GM12878 (cell line): Measurements from ENCODE around the gene PCCB. TPM values are rescaled to one million over a fixed set of nuclear protein-coding genes. Genes with fewer than 3 reads are reported as not detected.

Source experiments
- ATAC-seq: fragments of 200-7000 bp; cut with Tn5 transposase; 3 replicates; pipeline ENCODE4 v1.9.1; 2020; ENCODE audit warnings: mild to moderate bottlenecking, moderate library complexity
- BruUV-seq: library from RNA; stranded (reverse); fragments of 400-500 nt; replicated peaks from 2 replicates; lab custom pipeline; 2021; lab: Mats Ljungman, UMichigan
- CTCF ChIA-PET: fragments of 300-600 bp; sonication (Branson Sonifier 250); formaldehyde crosslinking; extraction: SDS; loops from one replicate; lab custom pipeline; 2021; ENCODE audit warnings: inconsistent platforms; lab: Yijun Ruan, JAX
- POLR2A ChIA-PET: fragments of 350-600 bp; formaldehyde crosslinking; extraction: SDS; loops from one replicate; lab custom pipeline; 2021; ENCODE audit warnings: inconsistent platforms; lab: Charles Lee
- RAD21 ChIA-PET: fragments of 300-600 bp; sonication (Branson Sonifier 250); formaldehyde crosslinking; loops from one replicate; lab custom pipeline; 2023; ENCODE audit warnings: antibody characterized with exemption; ENCODE audit not compliant: unreplicated experiment; lab: Charles Lee
- SMC1A ChIA-PET: fragments of 300-600 bp; sonication (Branson Sonifier 250); formaldehyde crosslinking; loops from one replicate; lab custom pipeline; 2023; ENCODE audit not compliant: unreplicated experiment, uncharacterized antibody; lab: Charles Lee
- DNase-seq: peaks from one replicate; pipeline ENCODE4 v3.0.0-alpha.2; 2011; ENCODE audit warnings: low read depth, low spot score
- FAIRE-seq: peaks from 3 replicates; lab custom pipeline; 2011; peaks lifted over from hg19 to GRCh38; lab: Jason Lieb, UNC
- H2AFZ ChIP-seq: 2 replicates; pipeline ENCODE4 v1.6.0; 2011; ENCODE audit warnings: low read depth, low read length, control low read depth; ENCODE audit not compliant: control insufficient read depth
- H3K27ac ChIP-seq: 2 replicates; pipeline ENCODE4 v1.5.1; 2011; ENCODE audit warnings: control low read depth; ENCODE audit not compliant: control insufficient read depth, insufficient read depth
- H3K27me3 ChIP-seq, 2 experiments: replicated peaks in 1 of 2; 2 replicates each; pipeline versions ENCODE4 v1.6.0 to v1.6.1; 2011; ENCODE audit warnings: low read length in 1 of 2; ENCODE audit not compliant: control insufficient read depth in 2 of 2, insufficient read depth in 2 of 2
- H3K36me3 ChIP-seq, 2 experiments: 2 replicates each; pipeline ENCODE4 v1.5.1; 2011; ENCODE audit warnings: low read length in 1 of 2; ENCODE audit not compliant: control insufficient read depth in 2 of 2, insufficient read depth in 2 of 2
- H3K4me1 ChIP-seq: 2 replicates; pipeline ENCODE4 v1.6.1; 2011; ENCODE audit warnings: mild to moderate bottlenecking, low read length, moderate library complexity, mixed read lengths; ENCODE audit not compliant: control insufficient read depth, insufficient read depth
- H3K4me2 ChIP-seq: 2 replicates; pipeline ENCODE4 v1.6.0; 2011; ENCODE audit warnings: control low read depth; ENCODE audit not compliant: control insufficient read depth, insufficient read depth
- H3K4me3 ChIP-seq: fragments of 200-600 bp; sonication (generic); 2 replicates; pipeline ENCODE4 v1.5.1; 2016
- H3K79me2 ChIP-seq: 2 replicates; pipeline ENCODE4 v1.6.0; 2011; ENCODE audit warnings: low read length; ENCODE audit not compliant: control insufficient read depth, insufficient read depth
- H3K9ac ChIP-seq: 2 replicates; pipeline ENCODE4 v1.8.0; 2011; ENCODE audit warnings: low read length, control low read depth, mixed read lengths; ENCODE audit not compliant: control insufficient read depth, insufficient read depth
- H3K9me3 ChIP-seq: replicated peaks from 3 replicates; pipeline ENCODE4 v1.5.1; 2011; ENCODE audit warnings: mild to moderate bottlenecking, low read length; ENCODE audit not compliant: control insufficient read depth, insufficient read depth
- H4K20me1 ChIP-seq: 2 replicates; pipeline ENCODE4 v1.6.0; 2011; ENCODE audit not compliant: control insufficient read depth, insufficient read depth
- EZH2 ChIP-seq: IDR thresholded peaks from 2 replicates; pipeline ENCODE4 v1.6.1; 2012; ENCODE audit warnings: low read depth, mild to moderate bottlenecking, control low read depth, inconsistent platforms, low read length, borderline replicate concordance; ENCODE audit not compliant: control insufficient read depth
- FOXK2 ChIP-seq: fragments of 450-650 bp; IDR thresholded peaks from 2 replicates; pipeline ENCODE4 v1.6.1; 2017; ENCODE audit warnings: mild to moderate bottlenecking, moderate library complexity
- MLLT1 ChIP-seq: fragments of 450-650 bp; IDR thresholded peaks from 2 replicates; pipeline ENCODE4 v1.6.1; 2016; ENCODE audit warnings: mild to moderate bottlenecking
- PML ChIP-seq: IDR thresholded peaks from 2 replicates; pipeline ENCODE4 v1.6.1; 2012; ENCODE audit warnings: low read length, inconsistent platforms
- RAD51 ChIP-seq: fragments of 450-650 bp; IDR thresholded peaks from 2 replicates; pipeline ENCODE4 v1.6.1; 2016; ENCODE audit warnings: moderate library complexity, mild to moderate bottlenecking, inconsistent platforms
- REST ChIP-seq: IDR thresholded peaks from 2 replicates; pipeline ENCODE4 v1.6.1; 2012; ENCODE audit warnings: mild to moderate bottlenecking, low read depth, low read length
- SP1 ChIP-seq: IDR thresholded peaks from one replicate; pipeline ENCODE4 v1.6.1; 2011; ENCODE audit warnings: low read depth, low read length
- SUZ12 ChIP-seq: fragments of 200-600 bp; sonication (generic); IDR thresholded peaks from one replicate; pipeline ENCODE4 v1.6.1; 2018; ENCODE audit warnings: antibody characterized with exemption, mild to moderate bottlenecking; ENCODE audit not compliant: unreplicated experiment
- TCF7 ChIP-seq: IDR thresholded peaks from 2 replicates; pipeline ENCODE4 v1.6.1; 2014; ENCODE audit warnings: antibody characterized with exemption, borderline replicate concordance
- YBX1 ChIP-seq: fragments of 450-650 bp; IDR thresholded peaks from 2 replicates; pipeline ENCODE4 v1.6.1; 2016; ENCODE audit warnings: antibody characterized with exemption
- ZBTB33 ChIP-seq: fragments of 450-650 bp; IDR thresholded peaks from 2 replicates; pipeline ENCODE4 v1.6.1; 2017; ENCODE audit warnings: mild to moderate bottlenecking
- ZNF622 ChIP-seq: fragments of 450-650 bp; IDR thresholded peaks from 2 replicates; pipeline ENCODE4 v1.6.1; 2017; ENCODE audit warnings: mild to moderate bottlenecking, inconsistent platforms
- WGBS: methylation state at CpG from one replicate; pipeline ENCODE4 v1.1.6; 2016; ENCODE audit warnings: low lambda C conversion rate; ENCODE audit not compliant: insufficient replicate concordance, insufficient coverage; ENCODE audit errors: missing lambda C conversion rate; 5-methylcytosine and 5-hydroxymethylcytosine counted together
- in situ Hi-C: fragments of 300-500 bp; cut with MboI; formaldehyde crosslinking; loops from 9 replicates; pipeline ENCODE4 v1.14.3; 2018; ENCODE audit warnings: mixed read lengths
- intact Hi-C: fragments of 100-400 bp; cut with micrococcal nuclease; formaldehyde crosslinking; loops from one replicate; pipeline ENCODE4 v1.14.2; 2022; ENCODE audit not compliant: unreplicated experiment
- polyA plus RNA-seq, 11 experiments: library from polyadenylated mRNA; depleted of rRNA in 4 of 11; unstranded in 6 of 11; stranded (reverse) in 5 of 11; fragments of >200 nt; fragmentation: Nextera tagmentation in 4 of 11; fragmentation: Illumina TruSeq in 1 of 11; extraction: Ambion mirVana in 4 of 11; extraction: Trizol in 1 of 11; gene quantifications; 1 replicate in 1 of 11; 2 replicates in 10 of 11; pipeline versions ENCODE4 v1.2.1 to v1.2.3, GENCODE V29; 2011 to 2016; ENCODE audit warnings: inconsistent platforms in 2 of 11, missing spikeins in 2 of 11, low read depth in 1 of 11
- total RNA-seq, 4 experiments: library from RNA; depleted of rRNA in 3 of 4; stranded (reverse); fragments of >200 nt in 3 of 4; fragmentation: Illumina TruSeq in 1 of 4; extraction: Trizol in 1 of 4; gene quantifications; 2 replicates each; pipeline versions ENCODE4 v1.2.1 to v1.2.3, GENCODE V29; 2013 to 2021
- TF ChIP-seq, protein P1 (sequence below): fragments of 450-650 bp; IDR thresholded peaks from 2 replicates; pipeline ENCODE4 v1.6.1; 2016; ENCODE audit warnings: mild to moderate bottlenecking, moderate library complexity, borderline replicate concordance

The PCCB gene
- total and polyA plus RNA-seq, 10 of the 15 experiments (the other 5 are each of a cell fraction or from before 2014, with no cell fraction given) = 67.2 to 133 (median 86.9) TPM

GRCh38 chr3:136294176-136294575, 44.0 kb downstream of the PCCB start:
- Histone ChIP-seq H2AFZ (no peak overlapping the region), H3K36me3 (peaks cover 4 to 6% of the 10 kb centered on the region in 2 experiments; a peak in 3 of 4 replicates), H3K4me3 (no peak overlapping the region), H3K4me2 (no peak overlapping the region), H3K4me1 (no peaks in the 10 kb centered on the region), H4K20me1 (no peaks in the 10 kb centered on the region), H3K9ac (no peak overlapping the region), H3K9me3 (no peaks in the 10 kb centered on the region), H3K27ac (no peak overlapping the region), H3K27me3 (no peaks in the 10 kb centered on the region), H3K79me2 (no peaks in the 10 kb centered on the region)
- BruUV-seq = no TSS peak
- ChIA-PET SMC1A (interaction anchor here (1.0 to 1.5 kb wide), 2 partner anchors 203 to 458 kb away, joined by 3 read pairs; partner anchors contain the start of gene STAG1), RAD21 (interaction anchor here (1.1 kb wide), 1 partner anchor 215 kb away, joined by 3 read pairs; no protein-coding TSS in a partner anchor), POLR2A (no interaction called here), CTCF (interaction anchor here (0.6 to 1.2 kb wide), 3 partner anchors 12 to 987 kb away, joined by 3 read pairs; no protein-coding TSS in a partner anchor)
- ATAC-seq = no peak
- TF ChIP-seq MLLT1 (no peak), SP1 (no peak), FOXK2 (no peak), TCF7 (no peak), ZBTB33 (no peak), RAD51 (no peak), PML (no peak), EZH2 (no peak), SUZ12 (no peak), REST (no peak), YBX1 (no peak), ZNF622 (no peak)
- TF ChIP-seq, protein P1, sequence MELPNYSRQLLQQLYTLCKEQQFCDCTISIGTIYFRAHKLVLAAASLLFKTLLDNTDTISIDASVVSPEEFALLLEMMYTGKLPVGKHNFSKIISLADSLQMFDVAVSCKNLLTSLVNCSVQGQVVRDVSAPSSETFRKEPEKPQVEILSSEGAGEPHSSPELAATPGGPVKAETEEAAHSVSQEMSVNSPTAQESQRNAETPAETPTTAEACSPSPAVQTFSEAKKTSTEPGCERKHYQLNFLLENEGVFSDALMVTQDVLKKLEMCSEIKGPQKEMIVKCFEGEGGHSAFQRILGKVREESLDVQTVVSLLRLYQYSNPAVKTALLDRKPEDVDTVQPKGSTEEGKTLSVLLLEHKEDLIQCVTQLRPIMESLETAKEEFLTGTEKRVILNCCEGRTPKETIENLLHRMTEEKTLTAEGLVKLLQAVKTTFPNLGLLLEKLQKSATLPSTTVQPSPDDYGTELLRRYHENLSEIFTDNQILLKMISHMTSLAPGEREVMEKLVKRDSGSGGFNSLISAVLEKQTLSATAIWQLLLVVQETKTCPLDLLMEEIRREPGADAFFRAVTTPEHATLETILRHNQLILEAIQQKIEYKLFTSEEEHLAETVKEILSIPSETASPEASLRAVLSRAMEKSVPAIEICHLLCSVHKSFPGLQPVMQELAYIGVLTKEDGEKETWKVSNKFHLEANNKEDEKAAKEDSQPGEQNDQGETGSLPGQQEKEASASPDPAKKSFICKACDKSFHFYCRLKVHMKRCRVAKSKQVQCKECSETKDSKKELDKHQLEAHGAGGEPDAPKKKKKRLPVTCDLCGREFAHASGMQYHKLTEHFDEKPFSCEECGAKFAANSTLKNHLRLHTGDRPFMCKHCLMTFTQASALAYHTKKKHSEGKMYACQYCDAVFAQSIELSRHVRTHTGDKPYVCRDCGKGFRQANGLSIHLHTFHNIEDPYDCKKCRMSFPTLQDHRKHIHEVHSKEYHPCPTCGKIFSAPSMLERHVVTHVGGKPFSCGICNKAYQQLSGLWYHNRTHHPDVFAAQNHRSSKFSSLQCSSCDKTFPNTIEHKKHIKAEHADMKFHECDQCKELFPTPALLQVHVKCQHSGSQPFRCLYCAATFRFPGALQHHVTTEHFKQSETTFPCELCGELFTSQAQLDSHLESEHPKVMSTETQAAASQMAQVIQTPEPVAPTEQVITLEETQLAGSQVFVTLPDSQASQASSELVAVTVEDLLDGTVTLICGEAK = no peak
- WGBS = 100% methylated on average over 1 of the region's 1 CpG
- in situ Hi-C loops (no loop called here), intact Hi-C loops (loop anchor here (10.0 kb wide), 1 partner anchor 219 kb away; no protein-coding TSS in a partner anchor)
- FAIRE-seq = no peak
- no peak for DNase-seq
